COLO829 (cell line): ENCODE data around the gene CEP85.
"Not testable (repeated sequence)": the region's sequence is repeated elsewhere in the genome, so short reads cannot be mapped to it uniquely, and the experiment has no call there.

ENCODE experiments used
- DNase-seq: peaks from one replicate; pipeline ENCODE4 v3.0.0; 2012; ENCODE audit warnings: low spot score

The CEP85 gene

GRCh38 chr1:26225033-26225831, 8.8 kb upstream of the CEP85 start:
- no peak for DNase-seq

- DNase-seq = not testable (repeated sequence)
Measured at GRCh38 chr1:26230682-26231081, 3.3 kb upstream of the CEP85 start.

GRCh38 chr1:26234644-26235370, 807 bp downstream of the CEP85 start:
- peak; percentile 7 for DNase-seq

GRCh38 chr1:26237230-26237966, 3.4 kb downstream of the CEP85 start:
- DNase-seq = no peak

- peak; percentile 16 for DNase-seq
Measured at GRCh38 chr1:26239936-26240335, 5.9 kb downstream of the CEP85 start.

GRCh38 chr1:26252718-26253117, 18.7 kb downstream of the CEP85 start:
- DNase-seq = no peak

GRCh38 chr1:26254404-26254803, 20.4 kb downstream of the CEP85 start:
- DNase-seq = no peak

- no peak for DNase-seq
Measured at GRCh38 chr1:26257222-26257621, 23.2 kb downstream of the CEP85 start.

GRCh38 chr1:26259005-26259404, 25.0 kb downstream of the CEP85 start:
- no peak for DNase-seq

GRCh38 chr1:26259578-26259977, 25.6 kb downstream of the CEP85 start:
- no peak for DNase-seq

GRCh38 chr1:26263212-26263611, 29.2 kb downstream of the CEP85 start:
- no peak for DNase-seq

- DNase-seq = no peak
Measured at GRCh38 chr1:26265405-26265804, 31.4 kb downstream of the CEP85 start.

GRCh38 chr1:26268290-26269197, 34.5 kb downstream of the CEP85 start:
- DNase-seq = no peak

GRCh38 chr1:26269198-26269550, 35.2 kb downstream of the CEP85 start:
- DNase-seq = no peak

- DNase-seq = no peak
Measured at GRCh38 chr1:26274801-26275425, 40.9 kb downstream of the CEP85 start.

- peak; percentile 79 for DNase-seq
Measured at GRCh38 chr1:26275580-26276431, 41.8 kb downstream of the CEP85 start.

- DNase-seq = no peak
Measured at GRCh38 chr1:26276432-26276838, 42.4 kb downstream of the CEP85 start.

GRCh38 chr1:26277261-26277661, 43.3 kb downstream of the CEP85 start:
- no peak for DNase-seq

- no peak for DNase-seq
Measured at GRCh38 chr1:26277719-26278118, 43.7 kb downstream of the CEP85 start.

GRCh38 chr1:26278303-26278702, 44.3 kb downstream of the CEP85 start:
- peak; percentile 73 for DNase-seq
